GM12878 (cell line): ENCODE data around the gene IZUMO1. TPM values are rescaled to one million over a fixed set of nuclear protein-coding genes. Genes with fewer than 3 reads are reported as not detected.

Experiments
- ATAC-seq: fragments of 200-7000 bp; cut with Tn5 transposase; 3 replicates; pipeline ENCODE4 v1.9.1; 2020; ENCODE audit warnings: mild to moderate bottlenecking, moderate library complexity
- BruUV-seq: library from RNA; stranded (reverse); fragments of 400-500 nt; replicated peaks from 2 replicates; lab custom pipeline; 2021; lab: Mats Ljungman, UMichigan
- CTCF ChIA-PET: fragments of 300-600 bp; sonication (Branson Sonifier 250); formaldehyde crosslinking; extraction: SDS; loops from one replicate; lab custom pipeline; 2021; ENCODE audit warnings: inconsistent platforms; lab: Yijun Ruan, JAX
- POLR2A ChIA-PET: fragments of 350-600 bp; formaldehyde crosslinking; extraction: SDS; loops from one replicate; lab custom pipeline; 2021; ENCODE audit warnings: inconsistent platforms; lab: Charles Lee
- RAD21 ChIA-PET: fragments of 300-600 bp; sonication (Branson Sonifier 250); formaldehyde crosslinking; loops from one replicate; lab custom pipeline; 2023; ENCODE audit warnings: antibody characterized with exemption; ENCODE audit not compliant: unreplicated experiment; lab: Charles Lee
- SMC1A ChIA-PET: fragments of 300-600 bp; sonication (Branson Sonifier 250); formaldehyde crosslinking; loops from one replicate; lab custom pipeline; 2023; ENCODE audit not compliant: unreplicated experiment, uncharacterized antibody; lab: Charles Lee
- DNase-seq: peaks from one replicate; pipeline ENCODE4 v3.0.0-alpha.2; 2011; ENCODE audit warnings: low read depth, low spot score
- FAIRE-seq: peaks from 3 replicates; lab custom pipeline; 2011; peaks lifted over from hg19 to GRCh38; lab: Jason Lieb, UNC
- H2AFZ ChIP-seq: 2 replicates; pipeline ENCODE4 v1.6.0; 2011; ENCODE audit warnings: low read depth, low read length, control low read depth; ENCODE audit not compliant: control insufficient read depth
- H3K27ac ChIP-seq: 2 replicates; pipeline ENCODE4 v1.5.1; 2011; ENCODE audit warnings: control low read depth; ENCODE audit not compliant: control insufficient read depth, insufficient read depth
- H3K27me3 ChIP-seq, 2 experiments: replicated peaks in 1 of 2; 2 replicates each; pipeline versions ENCODE4 v1.6.0 to v1.6.1; 2011; ENCODE audit warnings: low read length in 1 of 2; ENCODE audit not compliant: control insufficient read depth in 2 of 2, insufficient read depth in 2 of 2
- H3K36me3 ChIP-seq, 2 experiments: 2 replicates each; pipeline ENCODE4 v1.5.1; 2011; ENCODE audit warnings: low read length in 1 of 2; ENCODE audit not compliant: control insufficient read depth in 2 of 2, insufficient read depth in 2 of 2
- H3K4me1 ChIP-seq: 2 replicates; pipeline ENCODE4 v1.6.1; 2011; ENCODE audit warnings: mild to moderate bottlenecking, low read length, moderate library complexity, mixed read lengths; ENCODE audit not compliant: control insufficient read depth, insufficient read depth
- H3K4me2 ChIP-seq: 2 replicates; pipeline ENCODE4 v1.6.0; 2011; ENCODE audit warnings: control low read depth; ENCODE audit not compliant: control insufficient read depth, insufficient read depth
- H3K4me3 ChIP-seq: fragments of 200-600 bp; sonication (generic); 2 replicates; pipeline ENCODE4 v1.5.1; 2016
- H3K79me2 ChIP-seq: 2 replicates; pipeline ENCODE4 v1.6.0; 2011; ENCODE audit warnings: low read length; ENCODE audit not compliant: control insufficient read depth, insufficient read depth
- H3K9ac ChIP-seq: 2 replicates; pipeline ENCODE4 v1.8.0; 2011; ENCODE audit warnings: low read length, control low read depth, mixed read lengths; ENCODE audit not compliant: control insufficient read depth, insufficient read depth
- H3K9me3 ChIP-seq: replicated peaks from 3 replicates; pipeline ENCODE4 v1.5.1; 2011; ENCODE audit warnings: mild to moderate bottlenecking, low read length; ENCODE audit not compliant: control insufficient read depth, insufficient read depth
- H4K20me1 ChIP-seq: 2 replicates; pipeline ENCODE4 v1.6.0; 2011; ENCODE audit not compliant: control insufficient read depth, insufficient read depth
- CEBPB ChIP-seq, 2 experiments: fragments of 150-350 bp in 1 of 2; IDR thresholded peaks; 2 replicates each; pipeline ENCODE4 v1.6.1; 2012 to 2014; ENCODE audit warnings: low read depth in 2 of 2, low read length in 2 of 2, borderline replicate concordance in 1 of 2, inconsistent platforms in 1 of 2
- CHD1 ChIP-seq: IDR thresholded peaks from 2 replicates; pipeline ENCODE4 v1.6.1; 2012; ENCODE audit warnings: low read depth, low read length, improper control_type of control experiment
- CHD4 ChIP-seq: fragments of 200-600 bp; sonication (generic); IDR thresholded peaks from 2 replicates; pipeline ENCODE4 v1.6.1; 2016; ENCODE audit warnings: mild to moderate bottlenecking
- E4F1 ChIP-seq: fragments of 450-650 bp; IDR thresholded peaks from 2 replicates; pipeline ENCODE4 v1.6.1; 2018; ENCODE audit warnings: borderline replicate concordance, mild to moderate bottlenecking; ENCODE audit not compliant: partially characterized antibody
- FOXM1 ChIP-seq: IDR thresholded peaks from 2 replicates; pipeline ENCODE4 v1.6.1; 2012; ENCODE audit warnings: low read depth, mild to moderate bottlenecking, inconsistent platforms, low read length, moderate library complexity
- HDGF ChIP-seq: fragments of 450-650 bp; IDR thresholded peaks from 2 replicates; pipeline ENCODE4 v1.6.1; 2016; ENCODE audit warnings: antibody characterized with exemption
- IRF5 ChIP-seq: fragments of 450-650 bp; IDR thresholded peaks from 2 replicates; pipeline ENCODE4 v1.6.1; 2017; ENCODE audit warnings: borderline replicate concordance
- MAX ChIP-seq: IDR thresholded peaks from 2 replicates; pipeline ENCODE4 v1.6.1; 2012; ENCODE audit warnings: low read depth, low read length, improper control_type of control experiment
- MEF2A ChIP-seq: IDR thresholded peaks from 2 replicates; pipeline ENCODE4 v1.6.1; 2011; ENCODE audit warnings: low read depth, mild to moderate bottlenecking, low read length, moderate library complexity; ENCODE audit not compliant: insufficient read depth
- SREBF2 ChIP-seq: IDR thresholded peaks from 2 replicates; pipeline ENCODE4 v1.6.1; 2012; ENCODE audit warnings: mild to moderate bottlenecking, low read length
- TCF12 ChIP-seq: IDR thresholded peaks from 2 replicates; pipeline ENCODE4 v1.6.1; 2011; ENCODE audit warnings: low read depth, mild to moderate bottlenecking, low read length
- ZBED1 ChIP-seq: IDR thresholded peaks from 2 replicates; pipeline ENCODE4 v1.6.1; 2016; ENCODE audit warnings: borderline replicate concordance
- ZBTB11 ChIP-seq: fragments of 450-650 bp; formaldehyde crosslinking; IDR thresholded peaks from 2 replicates; pipeline ENCODE4 v1.5.0; 2022; ENCODE audit warnings: mild to moderate bottlenecking, missing genetic modification characterization
- ZNF384 ChIP-seq: IDR thresholded peaks from 2 replicates; pipeline ENCODE4 v1.6.1; 2012; ENCODE audit warnings: low read depth, mild to moderate bottlenecking, low read length, improper control_type of control experiment, borderline replicate concordance
- WGBS: methylation state at CpG from one replicate; pipeline ENCODE4 v1.1.6; 2016; ENCODE audit warnings: low lambda C conversion rate; ENCODE audit not compliant: insufficient replicate concordance, insufficient coverage; ENCODE audit errors: missing lambda C conversion rate; 5-methylcytosine and 5-hydroxymethylcytosine counted together
- in situ Hi-C: fragments of 300-500 bp; cut with MboI; formaldehyde crosslinking; loops from 9 replicates; pipeline ENCODE4 v1.14.3; 2018; ENCODE audit warnings: mixed read lengths
- intact Hi-C: fragments of 100-400 bp; cut with micrococcal nuclease; formaldehyde crosslinking; loops from one replicate; pipeline ENCODE4 v1.14.2; 2022; ENCODE audit not compliant: unreplicated experiment
- polyA plus RNA-seq, 11 experiments: library from polyadenylated mRNA; depleted of rRNA in 4 of 11; unstranded in 6 of 11; stranded (reverse) in 5 of 11; fragments of >200 nt; fragmentation: Nextera tagmentation in 4 of 11; fragmentation: Illumina TruSeq in 1 of 11; extraction: Ambion mirVana in 4 of 11; extraction: Trizol in 1 of 11; gene quantifications; 1 replicate in 1 of 11; 2 replicates in 10 of 11; pipeline versions ENCODE4 v1.2.1 to v1.2.3, GENCODE V29; 2011 to 2016; ENCODE audit warnings: inconsistent platforms in 2 of 11, missing spikeins in 2 of 11, low read depth in 1 of 11
- total RNA-seq, 4 experiments: library from RNA; depleted of rRNA in 3 of 4; stranded (reverse); fragments of >200 nt in 3 of 4; fragmentation: Illumina TruSeq in 1 of 4; extraction: Trizol in 1 of 4; gene quantifications; 2 replicates each; pipeline versions ENCODE4 v1.2.1 to v1.2.3, GENCODE V29; 2013 to 2021

The IZUMO1 gene
- total and polyA plus RNA-seq, 10 of the 15 experiments (the other 5 are each of a cell fraction or from before 2014, with no cell fraction given): not detected

GRCh38 chr19:48757741-48758144, 11.0 kb upstream of the IZUMO1 start:
- Histone ChIP-seq H3K9ac (no peak overlapping the region), H3K27ac (no peak overlapping the region), H4K20me1 (no peaks in the 10 kb centered on the region), H3K36me3 (no peaks in the 10 kb centered on the region), H3K27me3 (peaks cover 2 to 3% of the 10 kb centered on the region in 2 experiments; a peak in 3 of 4 replicates), H3K4me3 (no peak overlapping the region), H3K79me2 (no peaks in the 10 kb centered on the region), H2AFZ (no peak overlapping the region), H3K4me1 (no peaks in the 10 kb centered on the region), H3K9me3 (no peaks in the 10 kb centered on the region), H3K4me2 (no peak overlapping the region)
- intact Hi-C loops (no loop called here), in situ Hi-C loops (no loop called here)
- RAD21 ChIA-PET: no interaction called here
- POLR2A ChIA-PET: no interaction called here
- no TSS peak for BruUV-seq
- ATAC-seq (no peak), DNase-seq (no peak), FAIRE-seq (no peak)
- SMC1A ChIA-PET: no interaction called here
- CTCF ChIA-PET: interaction anchor here (0.7 to 2.3 kb wide), 2 partner anchors 85 to 1391 kb away, joined by 3 to 5 read pairs; no protein-coding TSS in a partner anchor
- 55% methylated on average over 14 of the region's 14 CpGs for WGBS
- TF ChIP-seq ZBED1 (no peak), FOXM1 (no peak), MEF2A (no peak), SREBF2 (no peak), CHD1 (no peak), CEBPB (IDR thresholded peaks at IDR 0.05; ENCODE audit: borderline replicate concordance in 1 of 2, low read depth in 2 of 2, low read length in 2 of 2) (no peak), E4F1 (no peak), ZNF384 (no peak), MAX (no peak), CHD4 (no peak), HDGF (no peak), IRF5 (no peak), TCF12 (no peak), ZBTB11 (CRISPR knock-in tag) (no peak)
